ENCODE results near the gene BTG4.

BTG4 gene

DNA sequence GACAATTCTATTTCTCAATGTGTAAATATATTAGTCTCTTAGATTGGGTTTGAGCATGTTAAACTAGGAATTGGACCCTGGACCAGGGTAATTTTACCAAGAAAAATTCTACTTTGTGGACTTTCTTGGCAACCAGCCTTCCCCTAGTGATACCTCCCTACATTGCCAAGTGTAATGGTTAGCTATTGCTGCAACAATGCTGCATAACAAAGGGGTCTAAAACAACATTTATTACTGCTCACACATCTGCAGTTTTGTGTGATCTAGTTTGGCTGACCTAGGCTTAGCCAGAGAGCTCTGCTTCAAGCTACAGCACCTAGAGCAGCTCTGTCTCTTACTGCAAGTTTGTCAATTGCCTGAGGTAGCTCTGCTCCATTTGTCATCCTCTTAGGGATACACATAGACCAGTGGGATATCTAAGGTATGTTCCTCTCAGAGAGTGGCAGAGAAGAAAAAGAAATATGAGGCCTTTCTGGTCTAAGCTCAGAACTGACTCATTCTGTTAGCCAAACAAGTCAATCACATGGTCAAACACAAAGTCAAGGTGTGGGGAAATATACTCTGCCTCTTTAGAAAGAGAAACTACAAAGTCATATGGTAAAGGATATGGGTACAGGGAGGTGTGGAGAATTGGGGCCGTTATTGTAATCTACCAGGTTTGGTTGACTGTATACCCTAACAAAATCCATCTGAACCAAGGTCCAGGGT is 26.4 kb upstream of the BTG4 start:
- no peak for DNase-seq (ENCODE audit: insufficient read length, low spot score)

DNA sequence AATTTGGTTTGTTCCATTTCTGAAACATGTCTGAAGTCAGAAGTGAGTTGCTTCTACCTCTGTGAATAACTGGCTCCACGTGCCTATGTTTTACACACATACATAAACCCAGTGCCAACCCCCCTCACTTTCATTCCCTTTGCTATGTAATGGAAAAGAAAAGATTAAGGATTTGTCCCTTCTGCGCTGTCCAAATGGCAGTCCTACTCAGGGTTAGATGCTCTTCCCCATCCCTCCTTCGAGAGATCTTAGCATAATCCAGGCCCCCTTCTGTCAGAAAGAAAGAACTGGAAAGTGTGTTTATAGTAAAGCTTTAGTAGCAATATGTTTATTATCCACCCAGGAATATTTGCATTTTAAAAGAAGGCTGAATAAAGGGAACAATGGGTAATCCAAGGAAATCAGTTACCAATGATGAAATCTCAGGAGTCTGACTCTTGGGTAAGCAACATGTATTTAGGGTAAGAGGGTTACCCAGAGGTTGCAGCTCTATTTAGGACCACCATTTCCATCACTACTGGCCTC is 25.2 kb upstream of the BTG4 start:
- DNase-seq (ENCODE audit: insufficient read length, low spot score) (no peak), FAIRE-seq (no peak)

More for the DNA sequence above, 26.4 kb upstream of the BTG4 start:
- no peak for FAIRE-seq

DNA sequence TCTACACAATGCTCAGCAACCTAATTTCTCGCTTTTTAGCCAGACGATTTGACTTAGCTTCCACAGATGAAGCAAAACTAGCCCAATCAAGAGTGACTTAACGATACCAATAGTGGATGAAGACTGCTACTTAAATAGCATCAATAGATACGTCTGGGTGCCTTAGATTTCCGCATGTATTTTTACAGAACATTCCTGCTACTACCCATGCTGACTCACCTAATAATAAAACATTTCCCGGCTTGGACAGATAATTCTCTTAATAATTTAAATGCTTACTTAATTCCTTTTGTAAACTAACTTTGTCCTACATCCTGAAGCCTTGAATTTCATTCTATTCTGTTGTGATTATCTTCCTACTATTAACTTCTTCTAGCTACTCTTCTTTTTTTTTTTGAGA is 23.1 kb upstream of the BTG4 start:
- FAIRE-seq (no peak), DNase-seq (ENCODE audit: insufficient read length, low spot score) (no peak)

DNA sequence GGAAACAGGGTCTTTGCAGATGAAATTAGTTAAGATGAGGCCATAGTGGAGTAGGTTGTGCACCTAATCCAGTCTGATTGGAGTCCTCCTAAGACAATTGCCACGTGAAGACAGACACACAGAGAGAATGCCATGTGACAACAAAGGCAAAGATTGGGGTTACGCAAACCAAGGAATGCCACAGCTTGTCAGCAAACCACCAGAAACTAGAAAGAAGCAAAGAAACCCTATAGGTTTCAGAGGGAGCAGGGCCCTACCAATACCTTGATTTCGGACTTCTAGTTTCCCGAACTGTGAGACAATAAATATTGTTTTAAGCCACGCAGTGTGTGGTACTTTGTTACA is 20.2 kb upstream of the BTG4 start:
- DNase-seq (ENCODE audit: insufficient read length, low spot score) (no peak), FAIRE-seq (no peak)

DNA sequence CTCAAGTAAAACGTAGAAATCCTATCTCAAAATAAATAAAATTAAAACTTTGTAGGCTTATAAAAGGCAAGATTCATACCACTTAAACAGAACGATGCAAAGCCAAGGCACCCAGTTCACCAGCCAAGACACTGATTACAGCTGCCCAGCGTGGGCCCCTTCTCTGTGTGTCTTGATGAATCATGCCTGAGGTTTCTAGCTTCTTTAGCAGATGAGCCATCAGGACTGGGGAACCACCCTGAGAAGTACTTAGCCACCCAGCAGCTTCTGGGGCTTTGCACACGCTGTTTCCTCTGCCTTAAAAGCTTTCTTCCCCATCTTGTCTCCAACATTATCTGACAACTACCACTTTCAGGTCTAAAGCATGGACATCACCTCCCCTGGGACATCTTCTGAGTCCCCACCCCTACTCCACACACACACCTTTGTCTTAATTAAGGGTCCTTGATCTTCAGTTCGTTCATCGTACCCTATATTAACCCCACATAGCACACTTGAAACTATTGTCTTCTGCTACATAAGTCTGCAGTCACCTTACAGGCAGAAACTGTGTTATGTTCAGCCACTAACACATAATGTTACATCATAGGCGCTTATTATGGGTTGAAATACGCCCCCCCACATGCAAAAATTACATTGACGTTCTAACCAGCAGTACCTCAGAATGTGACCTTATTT is 19.6 kb upstream of the BTG4 start:
- FAIRE-seq (peak; percentile 62), DNase-seq (ENCODE audit: insufficient read length, low spot score) (no peak)

DNA sequence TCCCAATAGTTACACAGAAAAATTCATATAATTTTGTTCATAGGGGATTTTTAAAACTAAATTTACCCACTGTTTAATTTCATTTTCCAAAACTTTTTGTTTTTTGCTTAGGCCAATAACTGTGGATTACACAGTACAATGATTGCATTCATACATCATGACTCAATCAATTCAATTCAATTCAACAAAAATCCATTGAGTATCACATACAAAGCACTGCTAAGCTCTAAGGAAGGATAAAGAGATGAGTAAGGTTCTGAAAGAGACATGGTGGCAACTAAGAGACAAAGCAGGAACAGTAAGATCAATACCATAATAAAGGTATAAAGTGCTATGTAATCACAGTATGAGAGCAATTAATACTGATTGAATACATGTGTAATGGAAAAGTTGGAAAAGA is 18.9 kb upstream of the BTG4 start:
- no peak for FAIRE-seq
- no peak for DNase-seq (ENCODE audit: insufficient read length, low spot score)

DNA sequence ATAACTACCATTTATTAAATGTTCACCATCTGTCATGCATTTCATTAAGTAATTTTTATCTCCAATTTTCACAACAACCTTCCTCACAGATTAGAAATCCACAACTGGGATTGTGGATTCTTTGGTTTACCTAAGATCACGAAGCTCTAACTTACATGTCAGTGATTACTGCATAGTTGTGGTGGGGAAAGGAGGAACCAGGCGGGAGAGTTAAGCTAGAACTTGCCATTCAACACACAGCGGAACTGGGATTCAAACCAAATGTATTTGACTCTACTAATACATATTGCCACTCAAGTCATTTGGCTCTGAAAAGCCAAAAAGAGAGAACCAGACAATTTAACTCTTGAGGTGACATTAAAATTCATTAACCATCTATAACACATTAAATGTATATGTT is 17.9 kb upstream of the BTG4 start:
- FAIRE-seq, result no peak
- DNase-seq (ENCODE audit: insufficient read length, low spot score), result no peak

DNA sequence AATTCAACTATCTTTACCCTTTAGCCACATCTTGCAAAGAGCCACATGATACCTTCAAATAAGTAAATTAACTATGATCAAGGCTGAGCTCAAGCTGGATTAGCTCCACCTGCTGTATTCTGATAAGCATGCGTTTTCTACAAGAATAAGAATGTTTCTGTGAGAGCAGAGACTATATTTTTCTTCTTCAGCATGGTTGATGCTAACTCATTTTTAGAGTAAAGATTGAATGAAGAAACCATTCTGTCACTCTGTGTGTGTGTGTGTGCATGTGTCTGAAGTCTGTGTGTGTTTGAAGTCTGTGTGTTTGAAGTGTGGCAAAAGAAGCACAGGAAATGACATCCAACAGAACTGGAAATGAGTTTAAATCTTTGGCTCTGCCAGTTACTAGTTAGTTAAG is 16.4 kb upstream of the BTG4 start:
- no peak for DNase-seq (ENCODE audit: insufficient read length, low spot score)
- no peak for FAIRE-seq

DNA sequence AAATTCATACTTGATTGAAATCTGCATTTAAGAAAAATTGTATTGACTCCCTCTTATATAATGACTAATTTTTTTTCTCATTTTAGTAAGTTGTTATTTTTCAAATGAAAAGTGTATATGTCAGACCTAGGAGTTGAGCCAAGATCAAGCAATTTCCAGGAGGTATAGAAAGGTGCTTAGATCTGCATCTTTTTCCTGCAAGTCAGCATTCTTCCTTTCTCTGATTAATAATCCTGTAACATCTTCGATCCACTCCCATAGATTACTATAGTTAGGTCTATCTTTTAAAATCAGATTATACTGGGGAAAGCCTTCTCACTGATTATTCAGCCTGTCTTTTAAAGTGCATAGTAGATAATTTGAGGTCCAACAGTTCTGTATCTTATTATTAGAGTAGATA is 15.1 kb upstream of the BTG4 start:
- DNase-seq (ENCODE audit: insufficient read length, low spot score) (no peak), FAIRE-seq (no peak)

DNA sequence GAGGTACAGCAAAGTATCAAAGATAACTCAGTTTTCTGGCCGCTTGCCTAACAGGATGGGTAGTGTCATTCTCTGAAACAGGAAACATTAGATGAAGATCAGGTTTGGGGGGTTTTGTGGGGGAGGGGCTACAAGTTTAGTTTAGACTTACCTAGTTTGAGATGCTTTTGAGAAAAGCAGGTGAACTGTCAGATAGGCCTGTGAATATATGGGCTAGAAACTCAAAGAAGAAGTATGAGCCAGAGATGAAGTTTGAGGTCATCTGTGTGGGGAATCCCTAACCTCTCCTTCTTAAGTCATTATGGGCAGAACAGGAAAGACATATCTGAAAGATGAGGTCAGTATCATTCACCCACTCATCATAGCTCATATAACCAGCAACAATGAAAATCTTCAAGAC is 14.3 kb upstream of the BTG4 start:
- FAIRE-seq (no peak), DNase-seq (ENCODE audit: insufficient read length, low spot score) (no peak)

DNA sequence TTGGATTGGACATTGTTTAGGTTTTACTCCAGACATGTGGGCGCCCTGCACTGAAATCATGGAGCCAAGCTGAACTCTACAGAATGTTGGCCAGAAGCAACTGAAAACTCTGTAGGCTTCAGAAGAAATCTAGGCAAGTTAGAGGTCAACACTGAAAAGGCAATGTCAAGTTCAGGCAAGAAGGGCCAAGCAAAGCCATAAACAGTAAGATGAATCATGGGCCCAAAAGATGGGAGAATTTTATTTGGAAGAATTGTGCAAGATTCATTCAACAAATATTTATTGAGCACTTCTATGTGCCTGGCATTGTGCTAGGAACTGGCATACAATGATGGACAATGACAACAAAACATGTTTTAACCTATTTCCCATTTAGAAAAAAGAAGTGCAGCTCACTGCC is 13.3 kb upstream of the BTG4 start:
- no peak for FAIRE-seq
- no peak for DNase-seq (ENCODE audit: insufficient read length, low spot score)

DNA sequence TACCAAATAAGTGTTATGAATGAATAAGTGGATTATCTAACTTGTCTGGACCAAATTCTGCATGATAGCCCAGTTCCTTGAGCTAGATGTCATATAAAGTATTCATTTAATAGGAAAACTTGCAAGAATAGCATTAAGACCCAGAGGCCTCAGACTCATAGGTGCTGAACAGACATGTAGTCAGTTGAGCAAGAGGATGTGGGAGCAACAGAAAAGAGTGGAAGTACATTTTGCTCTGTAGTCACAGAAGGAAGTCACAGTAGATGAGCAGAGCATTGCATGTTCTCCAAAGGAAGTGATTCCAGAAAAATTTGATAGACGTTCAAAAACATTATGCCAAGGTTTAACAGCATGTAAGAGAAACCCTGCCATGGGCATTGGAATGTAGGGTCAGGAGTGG is 11.9 kb upstream of the BTG4 start:
- FAIRE-seq, result no peak
- no peak for DNase-seq (ENCODE audit: insufficient read length, low spot score)

DNA sequence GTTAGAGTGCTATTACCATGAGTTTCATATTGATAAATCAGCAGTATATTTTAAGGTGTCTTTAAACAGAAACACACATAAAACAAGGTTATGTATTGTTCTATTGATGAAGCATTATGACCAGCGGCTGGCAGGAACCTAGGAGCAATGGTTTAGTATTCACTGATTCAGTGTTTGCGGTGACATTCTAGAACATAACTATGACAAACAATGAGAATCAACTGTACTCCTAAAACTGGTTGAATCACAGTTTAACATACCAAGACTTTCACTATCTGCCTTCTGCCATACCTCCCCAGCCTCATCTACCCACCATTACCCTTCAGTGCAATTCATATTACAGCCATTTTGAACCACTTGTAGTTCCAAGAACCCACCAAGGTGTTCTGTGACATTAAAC is 11.2 kb upstream of the BTG4 start:
- no peak for FAIRE-seq

DNA sequence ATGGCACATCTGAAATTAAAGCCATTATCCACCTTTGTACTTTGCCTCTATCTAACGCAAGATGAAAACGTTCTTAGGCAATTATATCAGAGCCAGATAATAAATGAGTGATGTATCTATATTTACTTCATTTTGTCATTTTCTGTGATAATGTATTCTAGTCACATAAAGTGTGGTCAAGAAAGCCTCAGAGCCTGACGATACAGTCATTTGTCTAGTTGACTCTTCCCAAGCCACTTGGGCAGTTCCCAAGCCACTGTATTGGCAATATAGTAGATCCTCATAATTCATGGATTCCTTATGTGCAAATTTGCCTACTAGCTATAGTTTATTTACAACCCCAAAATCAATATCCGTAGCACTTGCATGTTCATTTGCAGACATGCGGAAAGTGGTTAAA is 10.2 kb upstream of the BTG4 start:
- FAIRE-seq (no peak), DNase-seq (ENCODE audit: insufficient read length, low spot score) (no peak)

More for the DNA sequence above, 11.2 kb upstream of the BTG4 start:
- no peak for DNase-seq (ENCODE audit: insufficient read length, low spot score)

DNA sequence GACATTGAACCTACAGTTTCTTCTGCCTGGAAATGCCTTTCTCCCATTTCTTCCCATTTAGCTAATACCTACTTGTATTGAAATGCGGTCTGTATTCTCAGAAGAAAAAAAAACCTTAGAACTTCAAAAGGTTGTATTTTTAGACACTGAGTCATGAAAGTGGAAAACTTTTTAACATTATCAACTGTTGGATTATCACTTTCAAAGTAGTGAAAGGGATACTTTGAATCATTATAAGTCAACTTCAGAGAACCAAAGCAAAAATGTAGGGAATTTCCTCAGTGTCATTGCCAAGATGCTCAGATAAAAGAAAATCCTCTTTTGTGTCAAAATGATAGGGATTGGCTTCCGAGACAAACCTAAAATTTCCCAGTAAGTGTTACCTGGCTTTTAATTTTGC is 8.9 kb upstream of the BTG4 start:
- FAIRE-seq (no peak), DNase-seq (ENCODE audit: insufficient read length, low spot score) (no peak)

DNA sequence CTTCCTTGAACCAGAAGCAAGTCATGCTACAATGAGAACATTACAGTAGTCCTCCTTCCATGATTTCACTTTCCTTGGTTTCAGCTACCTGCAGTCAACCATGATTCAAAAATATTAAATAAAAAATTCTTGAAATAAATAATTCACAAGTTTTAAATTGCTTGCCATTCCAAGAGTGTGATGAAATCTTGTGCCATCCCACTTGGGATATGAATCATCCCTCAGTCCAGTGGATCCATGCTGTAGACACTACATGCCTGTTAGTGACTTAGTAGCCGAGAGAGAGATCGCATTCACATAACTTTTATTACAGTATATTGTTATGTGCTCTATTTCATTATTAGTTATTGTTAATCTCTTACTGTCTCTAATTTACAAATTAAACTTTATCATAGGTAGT is 8.4 kb upstream of the BTG4 start:
- FAIRE-seq, result no peak
- DNase-seq (ENCODE audit: insufficient read length, low spot score), result no peak

DNA sequence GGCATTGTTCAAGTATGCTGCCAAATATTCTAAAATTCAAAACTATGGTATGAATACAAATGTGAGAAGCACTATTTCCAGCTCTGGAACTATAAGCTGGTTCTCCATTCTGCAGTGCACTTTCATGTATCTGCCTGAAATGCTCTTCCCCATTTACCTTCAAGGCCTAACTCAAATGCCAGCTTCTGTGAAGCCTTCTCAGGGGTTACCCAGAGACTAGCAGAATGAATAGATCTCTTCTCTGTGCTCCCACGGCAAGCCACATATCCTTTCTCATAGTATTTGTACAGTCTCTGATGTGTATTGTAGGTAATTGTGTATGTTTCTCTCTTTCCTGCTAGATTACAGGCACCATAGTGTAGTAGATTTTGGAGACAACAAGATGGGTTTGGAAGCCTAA is 6.5 kb upstream of the BTG4 start:
- FAIRE-seq (no peak), DNase-seq (ENCODE audit: insufficient read length, low spot score) (no peak)

DNA sequence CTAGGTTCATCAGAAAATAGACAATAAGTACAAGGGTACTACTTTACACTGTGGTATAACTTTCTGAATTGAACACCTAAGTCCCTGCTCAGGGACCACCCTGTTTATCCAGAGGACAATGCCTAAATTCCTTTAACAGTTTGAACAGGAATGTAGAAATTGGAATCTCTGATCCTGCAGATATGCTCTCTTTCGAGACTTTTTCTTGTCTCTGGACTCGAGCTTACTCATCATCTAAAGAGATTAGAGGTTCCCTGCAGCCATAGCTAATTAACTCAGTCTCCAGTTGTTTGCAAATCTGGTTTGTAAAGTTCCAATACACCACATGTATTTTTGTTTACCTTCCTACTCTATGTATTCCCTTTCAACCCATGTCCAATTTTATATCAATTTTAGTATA is 3.4 kb upstream of the BTG4 start:
- FAIRE-seq (no peak), DNase-seq (ENCODE audit: insufficient read length, low spot score) (no peak)

DNA sequence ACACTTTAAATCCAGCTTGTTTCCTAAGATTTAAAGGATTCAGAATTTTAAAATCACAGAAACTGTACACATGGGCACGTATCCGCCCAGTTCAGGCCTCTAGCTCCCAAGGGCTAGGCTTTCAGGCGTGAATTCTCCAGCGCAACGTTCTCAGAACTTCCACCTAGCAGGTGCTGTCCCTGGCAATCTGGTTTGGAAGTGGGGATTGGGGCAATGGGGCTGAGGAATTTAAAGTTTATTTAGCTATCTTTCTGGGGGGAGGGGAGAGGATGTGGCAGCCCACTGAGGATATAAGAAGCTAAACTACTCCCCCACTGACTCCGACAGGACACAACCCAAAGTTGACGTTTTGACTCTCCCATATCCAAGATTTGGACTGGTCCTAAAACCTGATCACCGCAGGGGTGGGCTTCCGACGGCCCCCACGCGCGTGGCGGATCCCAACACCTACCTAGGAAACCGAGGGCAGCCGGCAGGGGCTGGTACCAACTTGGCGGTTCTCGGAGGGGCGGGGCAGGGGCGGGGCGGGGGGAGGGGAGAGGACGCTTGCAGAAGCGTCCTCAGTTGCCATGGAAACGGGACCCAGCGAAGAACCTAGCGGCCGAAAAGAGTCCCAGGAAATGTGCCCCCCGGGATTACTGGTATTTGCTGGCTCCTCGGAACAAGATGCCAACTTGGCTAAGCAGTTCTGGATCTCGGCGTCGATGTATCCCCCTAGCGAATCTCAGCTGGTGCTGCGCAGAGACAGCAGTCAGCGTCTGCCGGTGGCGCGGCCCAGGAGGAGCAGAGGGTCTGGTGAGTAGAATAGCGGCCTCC is 2.2 kb upstream of the BTG4 start, which contains the start of gene HOATZ:
Gene HOATZ, plus strand, starts transcription at position 563 of the 816 bp plus-strand sequence. Its CDS starts 7 bp downstream, at position 570.
- DNase-seq (ENCODE audit: insufficient read length, low spot score) (no peak), FAIRE-seq (no peak)

DNA sequence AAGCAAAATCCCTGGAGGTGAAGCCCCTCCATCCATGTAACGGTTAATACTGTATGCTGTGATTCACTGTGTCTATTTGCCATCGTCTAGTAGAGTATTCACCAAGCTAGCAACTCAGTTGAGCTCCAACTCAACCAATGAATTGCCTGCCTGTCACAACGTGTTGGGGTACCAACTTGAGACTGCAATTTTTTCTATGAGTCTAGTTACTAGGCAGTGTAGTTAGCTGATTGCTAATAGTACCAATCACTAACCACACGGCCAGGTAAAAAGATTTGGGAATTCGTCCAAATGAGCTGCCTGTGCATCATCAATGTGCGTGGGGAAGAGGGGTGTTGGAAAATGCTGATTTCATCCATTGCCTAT is 1.0 kb upstream of the BTG4 start:
- no peak for DNase-seq (ENCODE audit: insufficient read length, low spot score)
- FAIRE-seq, result peak; percentile 42

DNA sequence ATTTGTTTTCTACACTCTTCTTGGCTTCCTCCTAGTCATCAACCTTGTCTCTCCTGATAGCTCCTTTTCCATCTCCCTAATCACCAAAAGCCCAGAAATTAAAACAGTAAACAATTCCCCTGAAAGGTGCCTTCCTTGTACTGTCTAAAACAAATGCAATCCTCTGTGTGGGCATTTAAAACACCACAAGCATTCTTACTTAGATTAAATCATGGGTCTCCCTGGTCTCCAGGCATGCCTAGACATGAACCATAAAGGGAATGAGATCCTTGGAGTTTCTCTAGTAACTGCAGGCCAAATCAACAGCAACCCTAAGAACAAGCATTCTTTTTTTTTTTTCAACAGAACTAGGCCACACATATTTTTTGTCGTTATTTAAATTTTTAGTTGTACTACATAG is 1.9 kb downstream of the BTG4 start:
- DNase-seq (ENCODE audit: insufficient read length, low spot score) (no peak), FAIRE-seq (no peak)

DNA sequence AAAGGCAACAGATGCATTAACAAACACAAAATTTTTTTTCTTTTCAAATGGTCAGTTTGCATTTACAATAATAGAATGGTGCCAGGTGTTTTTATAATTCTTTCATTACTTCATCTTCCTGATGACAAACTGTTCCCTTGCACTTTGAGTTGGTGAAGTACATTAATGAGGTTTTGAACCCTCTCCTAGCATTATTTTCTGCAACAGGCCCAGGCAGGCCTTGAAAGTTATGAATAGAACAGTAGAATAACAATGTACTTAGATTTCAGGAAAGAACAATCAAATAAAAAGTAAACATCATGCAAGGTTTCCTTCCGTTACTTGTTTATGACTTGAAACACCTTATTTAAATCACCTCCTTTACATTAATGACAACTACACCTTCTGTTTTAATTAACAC is 9.6 kb downstream of the BTG4 start:
- no peak for FAIRE-seq
- DNase-seq (ENCODE audit: insufficient read length, low spot score), result no peak
